ENCODE measurements around the gene DIAPH1.
A peak's percentile ranks its signal among the peaks of the same experiment; 100 is the strongest.

DIAPH1 gene

GRCh38 chr5:141521244-141521781, 97.5 kb downstream of the DIAPH1 start (continued):
- no peak for TF ChIP-seq ZNF518A (tag by site-specific recombination; conservative IDR thresholded peaks at IDR 0.05; ENCODE audit: low read depth)
- TF ChIP-seq ZBTB21 (tag by site-specific recombination; IDR thresholded peaks at IDR 0.05): peak; percentile 68; the same call in 1 of the 2 replicates
- TF ChIP-seq ZNF529 (tag by site-specific recombination; IDR thresholded peaks at IDR 0.05; ENCODE audit: insufficient replicate concordance): no peak
- peak; percentile 37; the same call in 1 of the 2 replicates for TF ChIP-seq GLIS1 (tag by site-specific recombination; IDR thresholded peaks at IDR 0.05)
- TF ChIP-seq GFI1B (tag by site-specific recombination; IDR thresholded peaks at IDR 0.05): no peak
- peak; percentile 80 for TF ChIP-seq ZNF366 (tag by site-specific recombination; conservative IDR thresholded peaks at IDR 0.05)
- TF ChIP-seq PRDM6 (tag by site-specific recombination; IDR thresholded peaks at IDR 0.05): no peak
- TF ChIP-seq ZNF660 (tag by site-specific recombination; IDR thresholded peaks at IDR 0.05): peak; percentile 96
- TF ChIP-seq ZNF394 (tag by site-specific recombination; IDR thresholded peaks at IDR 0.05; ENCODE audit: borderline replicate concordance): peak; percentile 61; the same call in 1 of the 2 replicates
- peak; percentile 70 for TF ChIP-seq ZNF558 (tag by site-specific recombination; IDR thresholded peaks at IDR 0.05)
- no peak for TF ChIP-seq KLF16 (tag by site-specific recombination; IDR thresholded peaks at IDR 0.05)
- TF ChIP-seq, protein P1, sequence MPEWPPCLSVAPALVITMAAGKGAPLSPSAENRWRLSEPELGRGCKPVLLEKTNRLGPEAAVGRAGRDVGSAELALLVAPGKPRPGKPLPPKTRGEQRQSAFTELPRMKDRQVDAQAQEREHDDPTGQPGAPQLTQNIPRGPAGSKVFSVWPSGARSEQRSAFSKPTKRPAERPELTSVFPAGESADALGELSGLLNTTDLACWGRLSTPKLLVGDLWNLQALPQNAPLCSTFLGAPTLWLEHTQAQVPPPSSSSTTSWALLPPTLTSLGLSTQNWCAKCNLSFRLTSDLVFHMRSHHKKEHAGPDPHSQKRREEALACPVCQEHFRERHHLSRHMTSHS (tag by site-specific recombination; IDR thresholded peaks at IDR 0.05): no peak
- no peak for TF ChIP-seq MZF1 (tag by site-specific recombination; IDR thresholded peaks at IDR 0.05; ENCODE audit: borderline replicate concordance)
- TF ChIP-seq, protein P2, sequence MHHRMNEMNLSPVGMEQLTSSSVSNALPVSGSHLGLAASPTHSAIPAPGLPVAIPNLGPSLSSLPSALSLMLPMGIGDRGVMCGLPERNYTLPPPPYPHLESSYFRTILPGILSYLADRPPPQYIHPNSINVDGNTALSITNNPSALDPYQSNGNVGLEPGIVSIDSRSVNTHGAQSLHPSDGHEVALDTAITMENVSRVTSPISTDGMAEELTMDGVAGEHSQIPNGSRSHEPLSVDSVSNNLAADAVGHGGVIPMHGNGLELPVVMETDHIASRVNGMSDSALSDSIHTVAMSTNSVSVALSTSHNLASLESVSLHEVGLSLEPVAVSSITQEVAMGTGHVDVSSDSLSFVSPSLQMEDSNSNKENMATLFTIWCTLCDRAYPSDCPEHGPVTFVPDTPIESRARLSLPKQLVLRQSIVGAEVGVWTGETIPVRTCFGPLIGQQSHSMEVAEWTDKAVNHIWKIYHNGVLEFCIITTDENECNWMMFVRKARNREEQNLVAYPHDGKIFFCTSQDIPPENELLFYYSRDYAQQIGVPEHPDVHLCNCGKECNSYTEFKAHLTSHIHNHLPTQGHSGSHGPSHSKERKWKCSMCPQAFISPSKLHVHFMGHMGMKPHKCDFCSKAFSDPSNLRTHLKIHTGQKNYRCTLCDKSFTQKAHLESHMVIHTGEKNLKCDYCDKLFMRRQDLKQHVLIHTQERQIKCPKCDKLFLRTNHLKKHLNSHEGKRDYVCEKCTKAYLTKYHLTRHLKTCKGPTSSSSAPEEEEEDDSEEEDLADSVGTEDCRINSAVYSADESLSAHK (tag by site-specific recombination; IDR thresholded peaks at IDR 0.05): no peak
- peak; percentile 47; the same call in 1 of the 2 replicates for TF ChIP-seq ZNF398 (tag by site-specific recombination; IDR thresholded peaks at IDR 0.05)
- TF ChIP-seq ZNF548 (tag by site-specific recombination; IDR thresholded peaks at IDR 0.05): no peak
- no peak for TF ChIP-seq ZNF114 (tag by site-specific recombination; IDR thresholded peaks at IDR 0.05)
- TF ChIP-seq ZNF274 (IDR thresholded peaks at IDR 0.05; ENCODE audit: low read length): no peak
- TF ChIP-seq ZNF274 (tag by site-specific recombination; IDR thresholded peaks at IDR 0.05; ENCODE audit: borderline replicate concordance): no peak
- no peak for TF ChIP-seq ZNF560 (tag by site-specific recombination; IDR thresholded peaks at IDR 0.05; ENCODE audit: borderline replicate concordance)
- no peak for TF ChIP-seq ZNF140 (tag by site-specific recombination; IDR thresholded peaks at IDR 0.05)
- peak; percentile 85 for TF ChIP-seq INSM2 (tag by site-specific recombination; IDR thresholded peaks at IDR 0.05)
- TF ChIP-seq ZNF10 (tag by site-specific recombination; IDR thresholded peaks at IDR 0.05): peak; percentile 56; the same call in 1 of the 2 replicates
- TF ChIP-seq, protein P3, sequence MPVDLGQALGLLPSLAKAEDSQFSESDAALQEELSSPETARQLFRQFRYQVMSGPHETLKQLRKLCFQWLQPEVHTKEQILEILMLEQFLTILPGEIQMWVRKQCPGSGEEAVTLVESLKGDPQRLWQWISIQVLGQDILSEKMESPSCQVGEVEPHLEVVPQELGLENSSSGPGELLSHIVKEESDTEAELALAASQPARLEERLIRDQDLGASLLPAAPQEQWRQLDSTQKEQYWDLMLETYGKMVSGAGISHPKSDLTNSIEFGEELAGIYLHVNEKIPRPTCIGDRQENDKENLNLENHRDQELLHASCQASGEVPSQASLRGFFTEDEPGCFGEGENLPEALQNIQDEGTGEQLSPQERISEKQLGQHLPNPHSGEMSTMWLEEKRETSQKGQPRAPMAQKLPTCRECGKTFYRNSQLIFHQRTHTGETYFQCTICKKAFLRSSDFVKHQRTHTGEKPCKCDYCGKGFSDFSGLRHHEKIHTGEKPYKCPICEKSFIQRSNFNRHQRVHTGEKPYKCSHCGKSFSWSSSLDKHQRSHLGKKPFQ (tag by site-specific recombination; IDR thresholded peaks at IDR 0.05): no peak
- TF ChIP-seq ZNF416 (tag by site-specific recombination; IDR thresholded peaks at IDR 0.05): no peak
